K562 (cell line): Measurements from ENCODE around the gene ATL3. TPM values are rescaled to one million over a fixed set of nuclear protein-coding genes. Genes with fewer than 3 reads are reported as not detected.
A peak's percentile ranks its signal among the peaks of the same experiment; 100 is the strongest.

Experiments
- ATAC-seq: fragments of 200-7000 bp; cut with Tn5 transposase; 3 replicates; pipeline ENCODE4 v1.9.1; 2020; ENCODE audit warnings: moderate library complexity
- BruUV-seq: library from RNA; stranded (reverse); fragments of 400-500 nt; replicated peaks from 2 replicates; lab custom pipeline; 2021; lab: Mats Ljungman, UMichigan
- CTCF ChIA-PET: fragments of 300-600 bp; formaldehyde crosslinking; extraction: SDS; loops from one replicate; lab custom pipeline; 2021; ENCODE audit warnings: low intra/inter-chr PET ratio; lab: Yijun Ruan, JAX
- POLR2A ChIA-PET: fragments of 300-600, 350-650 bp; sonication (Branson Sonifier 250); formaldehyde crosslinking; extraction: SDS; loops from one replicate; lab custom pipeline; 2021; ENCODE audit warnings: antibody characterized with exemption, inconsistent platforms; lab: Yijun Ruan, JAX
- DNase-seq, 4 experiments: peaks; one replicate each; pipeline versions ENCODE4 v3.0.0 to v3.0.0-alpha.2; 2011 to 2018; ENCODE audit warnings: low spot score in 3 of 4, mixed read lengths in 3 of 4; ENCODE audit errors: extremely low read depth in 1 of 4
- FAIRE-seq: peaks from 2 replicates; lab custom pipeline; 2011; peaks lifted over from hg19 to GRCh38; lab: Jason Lieb, UNC
- H2AFZ ChIP-seq: 2 replicates; pipeline ENCODE4 v1.6.0; 2011; ENCODE audit warnings: low read depth, low read length, control low read depth, inconsistent platforms
- H3K27ac ChIP-seq: fragments of 200-600 bp; 3 replicates; pipeline ENCODE4 v1.8.0; 2011; ENCODE audit warnings: low read depth, mild to moderate bottlenecking, control low read depth, inconsistent platforms, low read length, moderate library complexity, mixed read lengths; ENCODE audit errors: extremely low read depth
- H3K27me3 ChIP-seq, 2 experiments: fragments of 300-600 bp in 1 of 2; 2 replicates in 1 of 2; 3 replicates in 1 of 2; pipeline versions ENCODE4 v1.6.0 to v1.8.0; 2011; ENCODE audit warnings: inconsistent platforms in 2 of 2, low read length in 2 of 2, mild to moderate bottlenecking in 1 of 2, mixed read lengths in 1 of 2, moderate library complexity in 1 of 2; ENCODE audit not compliant: control insufficient read depth in 2 of 2, insufficient read depth in 2 of 2
- H3K36me3 ChIP-seq: fragments of 300-600 bp; 3 replicates; pipeline ENCODE4 v1.8.0; 2011; ENCODE audit warnings: mild to moderate bottlenecking, low read length, inconsistent platforms; ENCODE audit not compliant: control insufficient read depth, insufficient read depth
- H3K4me1 ChIP-seq, 2 experiments: fragments of 200-600 bp in 1 of 2; replicated peaks in 1 of 2; 2 replicates in 1 of 2; 3 replicates in 1 of 2; pipeline versions ENCODE4 v1.5.1 to v1.8.0; 2011; ENCODE audit warnings: inconsistent platforms in 2 of 2, low read length in 2 of 2, mild to moderate bottlenecking in 1 of 2, mixed read lengths in 1 of 2, moderate library complexity in 1 of 2; ENCODE audit not compliant: control insufficient read depth in 2 of 2, insufficient read depth in 2 of 2
- H3K4me2 ChIP-seq: 2 replicates; pipeline ENCODE4 v1.6.1; 2011; ENCODE audit warnings: low read length, control low read depth, inconsistent platforms, mixed read lengths; ENCODE audit not compliant: insufficient read depth
- H3K4me3 ChIP-seq: fragments of 200-600 bp; sonication (generic), shearing (Covaris generic); 2 replicates; pipeline ENCODE4 v1.5.1; 2016; ENCODE audit warnings: control low read depth, inconsistent platforms
- H3K79me2 ChIP-seq: fragments of 200-600 bp; 3 replicates; pipeline ENCODE4 v1.8.0; 2011; ENCODE audit warnings: low read length, inconsistent platforms; ENCODE audit not compliant: control insufficient read depth, insufficient read depth
- H3K9ac ChIP-seq, 2 experiments: 2 replicates each; pipeline versions ENCODE4 v1.6.0 to v1.6.1; 2011; ENCODE audit warnings: low read depth in 2 of 2, low read length in 2 of 2, control low read depth in 1 of 2, inconsistent platforms in 1 of 2, mild to moderate bottlenecking in 1 of 2, mixed read lengths in 1 of 2; ENCODE audit not compliant: insufficient read depth in 1 of 2
- H3K9me1 ChIP-seq: one replicate; pipeline ENCODE4 v1.6.0; 2011; ENCODE audit warnings: inconsistent platforms, mild to moderate bottlenecking, low read length, moderate library complexity; ENCODE audit not compliant: control insufficient read depth, insufficient read depth
- H3K9me3 ChIP-seq: replicated peaks from 2 replicates; pipeline ENCODE4 v1.5.1; 2011; ENCODE audit warnings: low read depth, low read length, inconsistent platforms; ENCODE audit not compliant: control insufficient read depth, insufficient read depth
- H4K20me1 ChIP-seq: replicated peaks from 2 replicates; pipeline ENCODE4 v1.6.1; 2011; ENCODE audit warnings: low read length, inconsistent platforms, mixed read lengths; ENCODE audit not compliant: control insufficient read depth, insufficient read depth
- CEBPG ChIP-seq, 3 experiments: fragments of 200-800 bp in 1 of 3; sonication (Bioruptor generic) in 1 of 3; sonication (generic) in 1 of 3; formaldehyde crosslinking in 1 of 3; IDR thresholded peaks in 2 of 3; conservative IDR thresholded peaks in 1 of 3; 2 replicates each; pipeline versions ENCODE4 v1.6.1 to v1.8.0; 2016 to 2022; ENCODE audit warnings: missing compliant biosample characterization in 2 of 3, missing genetic modification characterization in 2 of 3, mild to moderate bottlenecking in 1 of 3, missing genetic modification reagents in 1 of 3
- EGR1 ChIP-seq: fragments of 450-650 bp; conservative IDR thresholded peaks from 2 replicates; pipeline ENCODE4 v1.6.1; 2017; ENCODE audit warnings: mild to moderate bottlenecking
- FOSL1 ChIP-seq: fragments of 200-800 bp; sonication (Bioruptor generic); conservative IDR thresholded peaks from 2 replicates; pipeline ENCODE4 v1.6.1; 2016; ENCODE audit warnings: missing genetic modification characterization, missing compliant biosample characterization
- KDM1A ChIP-seq, 2 experiments: fragments of 450-650 bp; IDR thresholded peaks; 2 replicates each; pipeline ENCODE4 v1.6.1; 2016; ENCODE audit warnings: mild to moderate bottlenecking in 2 of 2
- MNT ChIP-seq, 2 experiments: fragments of 450-650 bp; conservative IDR thresholded peaks; 2 replicates each; pipeline ENCODE4 v1.6.1; 2017; ENCODE audit warnings: mild to moderate bottlenecking in 2 of 2, moderate library complexity in 2 of 2
- OTX1 ChIP-seq: fragments of 450-650 bp; formaldehyde crosslinking; IDR thresholded peaks from 2 replicates; pipeline ENCODE4 v1.4.0; 2022; ENCODE audit warnings: mild to moderate bottlenecking
- RREB1 ChIP-seq: fragments of 250-450 bp; sonication (Bioruptor Pico); IDR thresholded peaks from 2 replicates; pipeline ENCODE4 v1.4.0; 2020
- SMARCA4 ChIP-seq: fragments of 450-650 bp; IDR thresholded peaks from 2 replicates; pipeline ENCODE4 v1.6.1; 2016
- XRCC5 ChIP-seq: fragments of 200-400 bp; formaldehyde crosslinking; IDR thresholded peaks from 2 replicates; pipeline ENCODE4 v1.6.1; 2017; ENCODE audit warnings: low read depth, mild to moderate bottlenecking, low read length
- ZFX ChIP-seq: sonication (generic); formaldehyde crosslinking; IDR thresholded peaks from 2 replicates; pipeline ENCODE4 v1.8.0; 2022; ENCODE audit warnings: mild to moderate bottlenecking, missing genetic modification reagents, moderate library complexity
- ZNF24 ChIP-seq: fragments of 450-650 bp; IDR thresholded peaks from 2 replicates; pipeline ENCODE4 v1.6.1; 2016
- ZNF75A ChIP-seq: fragments of 450-650 bp; formaldehyde crosslinking; IDR thresholded peaks from 2 replicates; pipeline ENCODE4 v1.4.0; 2020; ENCODE audit warnings: mild to moderate bottlenecking
- WGBS: fragments of 100-300 bp; shearing (Covaris generic); methylation state at CpG from one replicate; pipeline ENCODE4 v1.1.6; 2016; ENCODE audit warnings: low coverage, mixed read lengths; ENCODE audit not compliant: insufficient coverage; ENCODE audit errors: missing lambda C conversion rate; 5-methylcytosine and 5-hydroxymethylcytosine counted together
- in situ Hi-C: fragments of 300-500 bp; cut with MboI; formaldehyde crosslinking; loops from 4 replicates; pipeline ENCODE4 v1.15.0; 2018; ENCODE audit warnings: inconsistent platforms, mixed read lengths
- intact Hi-C: fragments of 100-400 bp; cut with micrococcal nuclease; formaldehyde crosslinking; loops from 2 replicates; pipeline ENCODE4 v1.14.2; 2022
- polyA plus RNA-seq, 8 experiments: library from polyadenylated mRNA; depleted of rRNA in 4 of 8; stranded (reverse) in 5 of 8; unstranded in 3 of 8; fragments of >200 nt; fragmentation: Nextera tagmentation in 2 of 8; fragmentation: Illumina TruSeq in 1 of 8; extraction: Ambion mirVana in 2 of 8; extraction: Trizol in 1 of 8; gene quantifications; 2 replicates each; pipeline versions ENCODE4 v1.2.1 to v1.2.3, GENCODE V29; 2011 to 2014; ENCODE audit warnings: inconsistent platforms in 1 of 8, missing spikeins in 1 of 8
- total RNA-seq, 7 experiments: library from RNA; depleted of rRNA in 6 of 7; stranded (reverse); fragments of >200 nt in 6 of 7; fragmentation: Illumina TruSeq in 2 of 7; extraction: Trizol in 2 of 7; gene quantifications; 2 replicates each; pipeline versions ENCODE4 v1.2.1 to v1.2.3, GENCODE V29; 2011 to 2021; ENCODE audit warnings: low replicate concordance in 1 of 7
- TF ChIP-seq, protein P1 (sequence below): fragments of 450-650 bp; IDR thresholded peaks from 2 replicates; pipeline ENCODE4 v1.6.1; 2016; ENCODE audit warnings: low read depth, mild to moderate bottlenecking, moderate library complexity

The ATL3 gene
- total and polyA plus RNA-seq, 9 of the 15 experiments (the other 6 are each of a cell fraction or from before 2014, with no cell fraction given), result 18.2 to 39.8 (median 23.9) TPM

- Histone ChIP-seq H4K20me1 (peaks cover 9% of the 10 kb centered on the region), H3K9me3 (no peaks in the 10 kb centered on the region), H3K79me2 (peaks cover 46% of the 10 kb centered on the region), H3K4me1 (peaks cover 16 to 29% of the 10 kb centered on the region in 2 experiments), H2AFZ (peak overlapping the region; percentile 97), H3K4me2 (peak overlapping the region; percentile 89), H3K27ac (peak overlapping the region; percentile 57), H3K4me3 (peak overlapping the region; percentile 94), H3K9me1 (no peaks in the 10 kb centered on the region), H3K36me3 (peaks cover 9% of the 10 kb centered on the region; the same call in 1 of the 3 replicates), H3K27me3 (no peaks in the 10 kb centered on the region), H3K9ac (peak overlapping the region; percentile 38 to 97)
- in situ Hi-C loops, result no loop called here
- no peak for ATAC-seq
- under 1% methylated on average over 18 of the region's 18 CpGs for WGBS
- POLR2A ChIA-PET, result interaction anchor here (0.6 to 5.9 kb wide), 9 partner anchors 10 to 1495 kb away, joined by 3 to 46 read pairs (median 4); partner anchors contain the start of gene ATL3
- FAIRE-seq, result no peak
- peak in 2 of 4 experiments; percentile 27 to 41 for DNase-seq
- BruUV-seq, result no TSS peak
- intact Hi-C loops, result loop anchor here (5.0 kb wide), 1 partner anchor 56 kb away; no protein-coding TSS in a partner anchor
- CTCF ChIA-PET, result no interaction called here
- TF ChIP-seq RREB1 (peak; percentile 33; the same call in 1 of the 2 replicates), OTX1 (peak; percentile 30; the same call in 1 of the 2 replicates), ZNF24 (peak; percentile 91), SMARCA4 (peak; percentile 10; the same call in 1 of the 2 replicates), CEBPG (CRISPR knock-in tag; IDR thresholded peaks at IDR 0.05) (0 out of 2 replicates have a peak, but pooled peaks have one; percentile 18), CEBPG (tag; conservative IDR thresholded peaks at IDR 0.05 in 1 of 2, IDR thresholded peaks at IDR 0.05 in 1 of 2) (peak; percentile 11 to 61; a peak in 1 of 4 replicates), FOSL1 (no peak), ZFX (CRISPR knock-in tag) (peak; percentile 54), ZNF75A (no peak), XRCC5 (peak; percentile 52; the same call in 1 of the 2 replicates), KDM1A (IDR thresholded peaks at IDR 0.05) (0 out of 4 replicates have a peak, but pooled peaks of 1 of the 2 experiments have one; percentile 38), EGR1 (peak; percentile 61), MNT (conservative IDR thresholded peaks at IDR 0.05) (peak; percentile 33 to 46; a peak in 1 of 4 replicates)
- TF ChIP-seq, protein P1, sequence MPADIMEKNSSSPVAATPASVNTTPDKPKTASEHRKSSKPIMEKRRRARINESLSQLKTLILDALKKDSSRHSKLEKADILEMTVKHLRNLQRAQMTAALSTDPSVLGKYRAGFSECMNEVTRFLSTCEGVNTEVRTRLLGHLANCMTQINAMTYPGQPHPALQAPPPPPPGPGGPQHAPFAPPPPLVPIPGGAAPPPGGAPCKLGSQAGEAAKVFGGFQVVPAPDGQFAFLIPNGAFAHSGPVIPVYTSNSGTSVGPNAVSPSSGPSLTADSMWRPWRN, result no peak
Observed at GRCh38 chr11:63680834-63681320, 9.7 kb upstream of the ATL3 start.
